PC-3 (cell line): Measurements from ENCODE around the gene ALDOA.

Experiments used
- CTCF ChIP-seq: fragments of 300-600 bp; sonication (generic); conservative IDR thresholded peaks from 2 replicates; pipeline ENCODE4 v1.5.1; 2017; ENCODE audit warnings: antibody characterized with exemption, low read depth, mild to moderate bottlenecking, low read length
- EZH2 ChIP-seq: fragments of 300-600 bp; sonication (generic); IDR thresholded peaks from one replicate; pipeline ENCODE4 v1.6.1; 2017; ENCODE audit warnings: antibody characterized with exemption, mild to moderate bottlenecking, low read length; ENCODE audit not compliant: unreplicated experiment

GRCh38 chr16:30083216-30084055 is 17.9 kb downstream of the ALDOA start:
- TF ChIP-seq CTCF (no peak), EZH2 (no peak)
